Measurements from ENCODE around the gene MYH9. TPM values are rescaled to one million over a fixed set of nuclear protein-coding genes. Genes with fewer than 3 reads are reported as not detected.

Gene MYH9
- total RNA-seq, 4 donors from 2014 or later = 284 to 323 (median 294) TPM

DNA sequence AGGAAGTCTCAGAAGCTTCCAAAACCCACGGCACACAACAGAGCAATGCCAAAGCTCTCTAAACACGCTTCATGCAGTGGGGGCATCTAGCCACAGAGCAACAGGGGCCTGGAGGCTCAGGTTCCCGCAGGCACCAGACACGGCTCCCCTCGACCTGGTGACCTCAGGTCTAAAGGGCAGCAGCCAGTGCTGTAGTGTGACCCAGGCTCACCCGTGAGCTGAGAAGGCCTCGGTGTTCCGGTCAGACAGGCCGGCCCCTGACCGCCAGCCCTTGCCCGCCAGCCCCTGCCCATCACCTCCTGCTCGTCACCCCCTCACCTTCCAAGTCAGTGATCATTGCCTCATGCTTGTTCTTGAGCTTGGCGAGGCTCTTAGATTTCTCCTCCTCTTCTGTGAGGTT, 89.2 kb downstream of the MYH9 start:
- H3K4me1 ChIP-seq = no peaks in the 10 kb centered on the region
- H3K9me3 ChIP-seq = no peaks in the 10 kb centered on the region
- 97% methylated on average over 13 of the region's 13 CpGs for WGBS
- peaks cover 98% of the 10 kb centered on the region for H3K36me3 ChIP-seq
- DNase-seq (ENCODE audit: low spot score in 2 of 2) = no peak
- no peak overlapping the region for H3K4me3 ChIP-seq
- no peaks in the 10 kb centered on the region for H3K27me3 ChIP-seq
- no peak for TF ChIP-seq EP300 (IDR thresholded peaks at IDR 0.05)
- no peak for TF ChIP-seq POLR2A (IDR thresholded peaks at IDR 0.05)
- TF ChIP-seq, protein P1, sequence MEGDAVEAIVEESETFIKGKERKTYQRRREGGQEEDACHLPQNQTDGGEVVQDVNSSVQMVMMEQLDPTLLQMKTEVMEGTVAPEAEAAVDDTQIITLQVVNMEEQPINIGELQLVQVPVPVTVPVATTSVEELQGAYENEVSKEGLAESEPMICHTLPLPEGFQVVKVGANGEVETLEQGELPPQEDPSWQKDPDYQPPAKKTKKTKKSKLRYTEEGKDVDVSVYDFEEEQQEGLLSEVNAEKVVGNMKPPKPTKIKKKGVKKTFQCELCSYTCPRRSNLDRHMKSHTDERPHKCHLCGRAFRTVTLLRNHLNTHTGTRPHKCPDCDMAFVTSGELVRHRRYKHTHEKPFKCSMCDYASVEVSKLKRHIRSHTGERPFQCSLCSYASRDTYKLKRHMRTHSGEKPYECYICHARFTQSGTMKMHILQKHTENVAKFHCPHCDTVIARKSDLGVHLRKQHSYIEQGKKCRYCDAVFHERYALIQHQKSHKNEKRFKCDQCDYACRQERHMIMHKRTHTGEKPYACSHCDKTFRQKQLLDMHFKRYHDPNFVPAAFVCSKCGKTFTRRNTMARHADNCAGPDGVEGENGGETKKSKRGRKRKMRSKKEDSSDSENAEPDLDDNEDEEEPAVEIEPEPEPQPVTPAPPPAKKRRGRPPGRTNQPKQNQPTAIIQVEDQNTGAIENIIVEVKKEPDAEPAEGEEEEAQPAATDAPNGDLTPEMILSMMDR (IDR thresholded peaks at IDR 0.05) = no peak
- no peak overlapping the region for H3K27ac ChIP-seq

DNA sequence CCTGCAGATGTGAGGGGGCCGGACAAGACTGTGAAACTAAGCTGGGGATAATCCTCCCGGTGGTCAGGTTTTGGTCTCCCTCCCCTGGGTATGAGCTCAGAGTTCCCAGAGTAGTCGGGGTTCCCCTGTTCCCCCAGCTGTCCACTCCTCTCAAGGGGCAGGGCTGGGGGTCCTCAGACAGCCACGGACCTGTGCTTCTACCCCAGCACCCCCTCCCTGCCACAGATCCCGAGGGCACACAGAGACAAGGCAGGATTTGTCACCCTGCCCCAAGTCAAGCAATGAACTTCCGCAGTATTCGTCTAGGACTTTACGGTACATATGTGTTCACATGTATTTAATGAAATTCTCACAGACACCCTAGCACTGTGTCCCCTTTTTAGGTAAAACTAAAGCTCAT, 89.6 kb downstream of the MYH9 start:
- no peaks in the 10 kb centered on the region for H3K27me3 ChIP-seq
- 91% methylated on average over 5 of the region's 8 CpGs for WGBS
- no peaks in the 10 kb centered on the region for H3K4me1 ChIP-seq
- no peak overlapping the region for H3K4me3 ChIP-seq
- TF ChIP-seq POLR2AphosphoS5 (IDR thresholded peaks at IDR 0.05) (no peak), EP300 (IDR thresholded peaks at IDR 0.05) (no peak), POLR2A (IDR thresholded peaks at IDR 0.05) (no peak)
- TF ChIP-seq, protein P1 (IDR thresholded peaks at IDR 0.05) = no peak
- peaks cover 100% of the 10 kb centered on the region for H3K36me3 ChIP-seq
- no peak overlapping the region for H3K27ac ChIP-seq
- no peak for DNase-seq (ENCODE audit: low spot score in 2 of 2)
- H3K9me3 ChIP-seq = no peaks in the 10 kb centered on the region

DNA sequence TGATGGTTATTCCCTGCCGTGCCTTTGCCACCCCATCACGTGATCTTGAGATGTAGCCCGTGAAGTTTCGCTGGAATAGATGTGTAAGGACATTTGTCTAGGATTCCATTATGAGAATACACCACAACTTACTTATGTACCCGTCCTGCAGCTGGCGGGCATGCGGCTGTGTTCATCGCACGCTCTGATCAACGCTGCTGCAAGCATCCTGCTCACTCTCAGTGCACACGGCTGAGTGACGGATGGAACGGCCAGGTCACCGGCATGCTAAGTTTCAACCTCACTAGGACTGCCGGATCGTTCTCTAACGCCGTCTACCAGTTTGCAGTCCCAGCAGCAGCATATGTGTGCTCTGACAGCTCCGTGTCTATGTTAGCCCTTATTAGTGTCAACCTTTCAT, 90.2 kb downstream of the MYH9 start:
- Histone ChIP-seq H3K4me1 (no peaks in the 10 kb centered on the region), H3K27me3 (no peaks in the 10 kb centered on the region), H3K27ac (no peak overlapping the region), H3K9me3 (no peaks in the 10 kb centered on the region), H3K4me3 (no peak overlapping the region), H3K36me3 (peaks cover 100% of the 10 kb centered on the region)
- TF ChIP-seq POLR2A (IDR thresholded peaks at IDR 0.05) = no peak
- no peak for TF ChIP-seq POLR2AphosphoS5 (IDR thresholded peaks at IDR 0.05)
- TF ChIP-seq EP300 (IDR thresholded peaks at IDR 0.05) = no peak
- TF ChIP-seq, protein P1 (IDR thresholded peaks at IDR 0.05) = no peak
- 87% methylated on average over 19 of the region's 19 CpGs for WGBS
- no peak for DNase-seq (ENCODE audit: low spot score in 2 of 2)

DNA sequence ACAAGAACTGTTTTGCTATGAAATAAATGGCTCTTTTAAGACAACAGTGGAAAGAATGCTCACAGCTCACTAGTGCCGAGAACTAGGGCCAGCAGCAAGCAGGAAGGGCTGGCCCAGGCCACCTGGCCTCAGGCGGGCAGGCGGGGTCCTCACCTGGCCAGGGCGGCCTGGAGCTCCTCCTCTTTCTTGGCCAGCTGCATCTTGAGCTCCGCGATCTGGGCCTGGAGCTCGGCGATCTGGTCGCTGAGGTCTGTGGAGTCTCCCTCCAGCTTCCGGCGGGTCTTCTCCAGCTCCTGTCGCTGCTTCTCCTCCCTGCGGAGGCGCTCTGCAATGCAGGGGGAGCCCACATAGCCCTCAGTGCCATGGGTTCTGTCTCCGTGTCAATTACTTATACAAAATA, 91.1 kb downstream of the MYH9 start:
- Histone ChIP-seq H3K27ac (no peak overlapping the region), H3K9me3 (no peaks in the 10 kb centered on the region), H3K27me3 (no peaks in the 10 kb centered on the region), H3K4me1 (no peaks in the 10 kb centered on the region), H3K36me3 (peaks cover 100% of the 10 kb centered on the region), H3K4me3 (no peak overlapping the region)
- no peak for DNase-seq (ENCODE audit: low spot score in 2 of 2)
- TF ChIP-seq POLR2A (IDR thresholded peaks at IDR 0.05) = no peak
- TF ChIP-seq, protein P1 (IDR thresholded peaks at IDR 0.05) = no peak
- no peak for TF ChIP-seq EP300 (IDR thresholded peaks at IDR 0.05)
- TF ChIP-seq POLR2AphosphoS5 (IDR thresholded peaks at IDR 0.05) = no peak
- WGBS = 90% methylated on average over 15 of the region's 15 CpGs

DNA sequence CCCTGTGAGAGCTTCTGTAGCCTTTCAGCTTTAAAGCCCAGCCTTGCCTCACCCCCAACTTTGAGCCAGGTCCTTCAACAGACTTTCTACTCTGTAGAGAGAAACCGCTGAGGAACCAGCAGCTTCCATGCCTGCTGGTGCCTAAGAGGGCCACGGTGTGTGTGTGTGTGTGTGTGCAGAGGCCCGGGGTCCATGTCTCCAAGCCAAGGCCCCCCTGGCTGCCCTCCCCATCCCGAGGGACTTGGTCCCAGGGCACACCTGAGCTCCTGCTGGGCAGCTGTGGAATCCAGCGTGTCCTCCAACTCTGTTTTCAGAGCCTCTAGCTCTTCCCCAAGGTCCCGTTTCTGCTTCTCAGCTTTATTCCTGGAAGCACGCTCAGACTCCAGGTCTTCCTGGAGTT, 92.5 kb downstream of the MYH9 start:
- Histone ChIP-seq H3K27ac (no peak overlapping the region), H3K9me3 (no peaks in the 10 kb centered on the region), H3K4me3 (no peak overlapping the region), H3K27me3 (no peaks in the 10 kb centered on the region), H3K4me1 (no peaks in the 10 kb centered on the region), H3K36me3 (peaks cover 92% of the 10 kb centered on the region)
- TF ChIP-seq POLR2A (IDR thresholded peaks at IDR 0.05) = no peak
- no peak for TF ChIP-seq POLR2AphosphoS5 (IDR thresholded peaks at IDR 0.05)
- TF ChIP-seq EP300 (IDR thresholded peaks at IDR 0.05) = no peak
- TF ChIP-seq, protein P1 (IDR thresholded peaks at IDR 0.05) = no peak
- WGBS = 98% methylated on average over 5 of the region's 7 CpGs
- no peak for DNase-seq (ENCODE audit: low spot score in 2 of 2)
